OCI-LY3 (cell line): ENCODE measurements around the gene UNC5A.

ENCODE experiments used
- CTCF ChIP-seq: fragments of 200-600, 300-600 bp; sonication (generic); IDR thresholded peaks from 2 replicates; pipeline ENCODE4 v1.5.1; 2014; ENCODE audit warnings: antibody characterized with exemption, low read length, low read depth
- EZH2phosphoT487 ChIP-seq: fragments of 200-600 bp; shearing (Covaris generic); IDR thresholded peaks from 2 replicates; pipeline ENCODE4 v1.6.1; 2018; ENCODE audit warnings: antibody characterized with exemption, mixed run types, low read depth

DNA sequence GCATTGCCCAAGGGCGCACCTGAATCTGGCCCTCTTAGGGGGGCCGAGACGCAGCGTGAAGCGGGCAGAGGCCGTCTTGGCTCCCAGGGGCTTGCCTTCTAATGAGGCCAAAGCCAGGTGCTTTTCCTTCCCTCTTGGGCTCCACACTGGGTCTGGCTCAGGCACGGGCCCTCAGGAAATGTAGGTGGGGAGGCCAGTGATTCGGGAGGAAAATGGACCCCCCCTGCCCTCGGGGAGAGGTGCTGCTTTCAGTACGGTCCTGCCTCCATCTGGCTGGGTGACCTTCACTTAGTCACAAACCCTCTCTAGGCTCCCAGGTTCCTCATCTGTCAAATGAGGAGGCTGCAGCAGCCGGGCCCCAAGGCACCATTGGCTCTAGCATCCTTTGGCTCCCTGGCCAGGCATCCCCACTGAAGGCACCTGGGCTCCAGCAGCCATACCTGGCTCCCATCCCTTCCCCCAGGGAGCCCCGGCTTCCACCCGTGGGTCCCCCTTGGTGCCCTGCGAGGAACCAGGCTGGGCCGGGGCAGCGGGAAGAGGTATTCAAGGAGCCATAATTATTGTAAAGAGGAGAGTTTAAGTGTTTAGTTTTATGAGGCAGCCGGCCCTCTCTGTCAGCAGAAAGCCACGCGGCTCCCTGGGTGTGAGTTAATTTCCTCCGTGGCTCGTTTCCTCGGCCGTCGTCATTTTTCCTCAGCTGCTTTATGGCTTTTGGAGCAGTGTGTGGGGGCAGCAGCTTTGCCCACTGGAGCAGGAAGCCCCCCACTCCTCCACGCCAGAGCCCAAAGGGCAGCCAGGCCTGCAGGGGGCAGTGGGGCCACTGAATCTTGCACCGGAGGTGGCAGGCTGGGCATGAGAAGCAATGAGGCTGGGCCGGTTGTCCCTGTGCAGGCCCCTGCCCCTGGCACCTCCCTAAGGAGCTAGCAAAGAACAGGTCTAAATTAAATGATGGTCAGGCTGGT lies 24.9 kb upstream of the UNC5A start:
- no peak for TF ChIP-seq CTCF
- TF ChIP-seq EZH2phosphoT487 = no peak
